K562 (cell line): Measurements from ENCODE around the gene ATXN1. TPM values are rescaled to one million over a fixed set of nuclear protein-coding genes. Genes with fewer than 3 reads are reported as not detected.
A peak's percentile ranks its signal among the peaks of the same experiment; 100 is the strongest.

ENCODE experiments used
- ATAC-seq: fragments of 200-7000 bp; cut with Tn5 transposase; 3 replicates; pipeline ENCODE4 v1.9.1; 2020; ENCODE audit warnings: moderate library complexity
- BruUV-seq: library from RNA; stranded (reverse); fragments of 400-500 nt; replicated peaks from 2 replicates; lab custom pipeline; 2021; lab: Mats Ljungman, UMichigan
- CTCF ChIA-PET: fragments of 300-600 bp; formaldehyde crosslinking; extraction: SDS; loops from one replicate; lab custom pipeline; 2021; ENCODE audit warnings: low intra/inter-chr PET ratio; lab: Yijun Ruan, JAX
- POLR2A ChIA-PET: fragments of 300-600, 350-650 bp; sonication (Branson Sonifier 250); formaldehyde crosslinking; extraction: SDS; loops from one replicate; lab custom pipeline; 2021; ENCODE audit warnings: antibody characterized with exemption, inconsistent platforms; lab: Yijun Ruan, JAX
- DNase-seq, 4 experiments: peaks; one replicate each; pipeline versions ENCODE4 v3.0.0 to v3.0.0-alpha.2; 2011 to 2018; ENCODE audit warnings: low spot score in 3 of 4, mixed read lengths in 3 of 4; ENCODE audit errors: extremely low read depth in 1 of 4
- FAIRE-seq: peaks from 2 replicates; lab custom pipeline; 2011; peaks lifted over from hg19 to GRCh38; lab: Jason Lieb, UNC
- H2AFZ ChIP-seq: 2 replicates; pipeline ENCODE4 v1.6.0; 2011; ENCODE audit warnings: low read depth, low read length, control low read depth, inconsistent platforms
- H3K27ac ChIP-seq: fragments of 200-600 bp; 3 replicates; pipeline ENCODE4 v1.8.0; 2011; ENCODE audit warnings: low read depth, mild to moderate bottlenecking, control low read depth, inconsistent platforms, low read length, moderate library complexity, mixed read lengths; ENCODE audit errors: extremely low read depth
- H3K27me3 ChIP-seq, 2 experiments: fragments of 300-600 bp in 1 of 2; 2 replicates in 1 of 2; 3 replicates in 1 of 2; pipeline versions ENCODE4 v1.6.0 to v1.8.0; 2011; ENCODE audit warnings: inconsistent platforms in 2 of 2, low read length in 2 of 2, mild to moderate bottlenecking in 1 of 2, mixed read lengths in 1 of 2, moderate library complexity in 1 of 2; ENCODE audit not compliant: control insufficient read depth in 2 of 2, insufficient read depth in 2 of 2
- H3K36me3 ChIP-seq: fragments of 300-600 bp; 3 replicates; pipeline ENCODE4 v1.8.0; 2011; ENCODE audit warnings: mild to moderate bottlenecking, low read length, inconsistent platforms; ENCODE audit not compliant: control insufficient read depth, insufficient read depth
- H3K4me1 ChIP-seq, 2 experiments: fragments of 200-600 bp in 1 of 2; replicated peaks in 1 of 2; 2 replicates in 1 of 2; 3 replicates in 1 of 2; pipeline versions ENCODE4 v1.5.1 to v1.8.0; 2011; ENCODE audit warnings: inconsistent platforms in 2 of 2, low read length in 2 of 2, mild to moderate bottlenecking in 1 of 2, mixed read lengths in 1 of 2, moderate library complexity in 1 of 2; ENCODE audit not compliant: control insufficient read depth in 2 of 2, insufficient read depth in 2 of 2
- H3K4me2 ChIP-seq: 2 replicates; pipeline ENCODE4 v1.6.1; 2011; ENCODE audit warnings: low read length, control low read depth, inconsistent platforms, mixed read lengths; ENCODE audit not compliant: insufficient read depth
- H3K4me3 ChIP-seq: fragments of 200-600 bp; sonication (generic), shearing (Covaris generic); 2 replicates; pipeline ENCODE4 v1.5.1; 2016; ENCODE audit warnings: control low read depth, inconsistent platforms
- H3K79me2 ChIP-seq: fragments of 200-600 bp; 3 replicates; pipeline ENCODE4 v1.8.0; 2011; ENCODE audit warnings: low read length, inconsistent platforms; ENCODE audit not compliant: control insufficient read depth, insufficient read depth
- H3K9ac ChIP-seq, 2 experiments: 2 replicates each; pipeline versions ENCODE4 v1.6.0 to v1.6.1; 2011; ENCODE audit warnings: low read depth in 2 of 2, low read length in 2 of 2, control low read depth in 1 of 2, inconsistent platforms in 1 of 2, mild to moderate bottlenecking in 1 of 2, mixed read lengths in 1 of 2; ENCODE audit not compliant: insufficient read depth in 1 of 2
- H3K9me1 ChIP-seq: one replicate; pipeline ENCODE4 v1.6.0; 2011; ENCODE audit warnings: inconsistent platforms, mild to moderate bottlenecking, low read length, moderate library complexity; ENCODE audit not compliant: control insufficient read depth, insufficient read depth
- H3K9me3 ChIP-seq: replicated peaks from 2 replicates; pipeline ENCODE4 v1.5.1; 2011; ENCODE audit warnings: low read depth, low read length, inconsistent platforms; ENCODE audit not compliant: control insufficient read depth, insufficient read depth
- H4K20me1 ChIP-seq: replicated peaks from 2 replicates; pipeline ENCODE4 v1.6.1; 2011; ENCODE audit warnings: low read length, inconsistent platforms, mixed read lengths; ENCODE audit not compliant: control insufficient read depth, insufficient read depth
- CHD1 ChIP-seq: fragments of 200-600 bp; sonication (generic); IDR thresholded peaks from one replicate; pipeline ENCODE4 v1.6.1; 2012; ENCODE audit warnings: mild to moderate bottlenecking, moderate library complexity, low read length, inconsistent platforms
- KLF10 ChIP-seq: fragments of 250-450 bp; sonication (Bioruptor Pico); IDR thresholded peaks from 2 replicates; pipeline ENCODE4 v1.6.1; 2021; ENCODE audit warnings: matching md5 sums
- NFIC ChIP-seq: fragments of 450-650 bp; IDR thresholded peaks from 2 replicates; pipeline ENCODE4 v1.6.1; 2017; ENCODE audit warnings: mild to moderate bottlenecking, inconsistent platforms
- POLR2H ChIP-seq: IDR thresholded peaks from 2 replicates; pipeline ENCODE4 v1.6.1; 2016; ENCODE audit warnings: missing genetic modification characterization, low read depth, mild to moderate bottlenecking, control low read depth, missing compliant biosample characterization, moderate library complexity
- RCOR1 ChIP-seq, 2 experiments: IDR thresholded peaks; 2 replicates each; pipeline ENCODE4 v1.6.1; 2012; ENCODE audit warnings: low read depth in 2 of 2, low read length in 2 of 2, borderline replicate concordance in 1 of 2, improper control_type of control experiment in 1 of 2
- RHOXF2B ChIP-seq: fragments of 250-450 bp; sonication (Bioruptor Pico); conservative IDR thresholded peaks from 2 replicates; pipeline ENCODE4 v1.5.1; 2021
- SLC30A9 ChIP-seq: fragments of 250-450 bp; sonication (Bioruptor Pico); IDR thresholded peaks from 2 replicates; pipeline ENCODE4 v1.8.0; 2022; ENCODE audit warnings: mild to moderate bottlenecking, moderate library complexity
- SMAD4 ChIP-seq: fragments of 250-450 bp; sonication (Bioruptor Pico); conservative IDR thresholded peaks from 2 replicates; pipeline ENCODE4 v1.8.0; 2021; ENCODE audit warnings: inconsistent platforms, mild to moderate bottlenecking, moderate library complexity
- SRF ChIP-seq, 2 experiments: fragments of 250-450, 450-650 bp in 1 of 2; sonication (Bioruptor Pico) in 1 of 2; sonication (generic) in 1 of 2; formaldehyde crosslinking; IDR thresholded peaks; 2 replicates each; pipeline versions ENCODE4 v1.5.0 to v1.5.1; 2020 to 2022; ENCODE audit warnings: mild to moderate bottlenecking in 1 of 2, missing genetic modification reagents in 1 of 2
- WGBS: fragments of 100-300 bp; shearing (Covaris generic); methylation state at CpG from one replicate; pipeline ENCODE4 v1.1.6; 2016; ENCODE audit warnings: low coverage, mixed read lengths; ENCODE audit not compliant: insufficient coverage; ENCODE audit errors: missing lambda C conversion rate; 5-methylcytosine and 5-hydroxymethylcytosine counted together
- in situ Hi-C: fragments of 300-500 bp; cut with MboI; formaldehyde crosslinking; loops from 4 replicates; pipeline ENCODE4 v1.15.0; 2018; ENCODE audit warnings: inconsistent platforms, mixed read lengths
- intact Hi-C: fragments of 100-400 bp; cut with micrococcal nuclease; formaldehyde crosslinking; loops from 2 replicates; pipeline ENCODE4 v1.14.2; 2022
- polyA plus RNA-seq, 8 experiments: library from polyadenylated mRNA; depleted of rRNA in 4 of 8; stranded (reverse) in 5 of 8; unstranded in 3 of 8; fragments of >200 nt; fragmentation: Nextera tagmentation in 2 of 8; fragmentation: Illumina TruSeq in 1 of 8; extraction: Ambion mirVana in 2 of 8; extraction: Trizol in 1 of 8; gene quantifications; 2 replicates each; pipeline versions ENCODE4 v1.2.1 to v1.2.3, GENCODE V29; 2011 to 2014; ENCODE audit warnings: inconsistent platforms in 1 of 8, missing spikeins in 1 of 8
- total RNA-seq, 7 experiments: library from RNA; depleted of rRNA in 6 of 7; stranded (reverse); fragments of >200 nt in 6 of 7; fragmentation: Illumina TruSeq in 2 of 7; extraction: Trizol in 2 of 7; gene quantifications; 2 replicates each; pipeline versions ENCODE4 v1.2.1 to v1.2.3, GENCODE V29; 2011 to 2021; ENCODE audit warnings: low replicate concordance in 1 of 7
- TF ChIP-seq, protein P1 (sequence below): fragments of 450-650 bp; IDR thresholded peaks from 2 replicates; pipeline ENCODE4 v1.6.1; 2016

ATXN1 gene
- total and polyA plus RNA-seq, 9 of the 15 experiments (the other 6 are each of a cell fraction or from before 2014, with no cell fraction given): under 0.01 to 1.2 (median 0.58) TPM

- TF ChIP-seq, protein P1, sequence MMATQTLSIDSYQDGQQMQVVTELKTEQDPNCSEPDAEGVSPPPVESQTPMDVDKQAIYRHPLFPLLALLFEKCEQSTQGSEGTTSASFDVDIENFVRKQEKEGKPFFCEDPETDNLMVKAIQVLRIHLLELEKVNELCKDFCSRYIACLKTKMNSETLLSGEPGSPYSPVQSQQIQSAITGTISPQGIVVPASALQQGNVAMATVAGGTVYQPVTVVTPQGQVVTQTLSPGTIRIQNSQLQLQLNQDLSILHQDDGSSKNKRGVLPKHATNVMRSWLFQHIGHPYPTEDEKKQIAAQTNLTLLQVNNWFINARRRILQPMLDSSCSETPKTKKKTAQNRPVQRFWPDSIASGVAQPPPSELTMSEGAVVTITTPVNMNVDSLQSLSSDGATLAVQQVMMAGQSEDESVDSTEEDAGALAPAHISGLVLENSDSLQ: peak; percentile 6; the same call in 1 of the 2 replicates
- TF ChIP-seq SMAD4 (CRISPR knock-in tag) (peak; percentile 63; the same call in 1 of the 2 replicates), RCOR1 (IDR thresholded peaks at IDR 0.05; ENCODE audit: borderline replicate concordance in 1 of 2, low read depth in 2 of 2, low read length in 2 of 2) (peak in 1 of 2 experiments; percentile 11; a peak in 1 of 4 replicates), POLR2H (peak; percentile 84), CHD1 (no peak), NFIC (no peak), SRF (CRISPR knock-in tag; IDR thresholded peaks at IDR 0.05) (0 out of 4 replicates have a peak, but pooled peaks of 1 of the 2 experiments have one; percentile 19)
These were observed 423.8 kb downstream of the ATXN1 start (continued) for GRCh38 chr6:16337295-16337975.

GRCh38 chr6:16336911-16337294, 424.4 kb downstream of the ATXN1 start:
- no peaks in the 10 kb centered on the region for H3K9me1 ChIP-seq
- WGBS: 34% methylated on average over 6 of the region's 6 CpGs
- in situ Hi-C loops: no loop called here
- H4K20me1 ChIP-seq: no peaks in the 10 kb centered on the region
- intact Hi-C loops: no loop called here
- BruUV-seq: no TSS peak
- no peaks in the 10 kb centered on the region for H3K9me3 ChIP-seq
- FAIRE-seq: no peak
- H3K4me3 ChIP-seq: no peak overlapping the region
- H3K27me3 ChIP-seq: no peaks in the 10 kb centered on the region; a peak in 1 of 5 replicates
- H3K27ac ChIP-seq: no peak overlapping the region
- no peaks in the 10 kb centered on the region for H3K79me2 ChIP-seq
- TF ChIP-seq RHOXF2B (CRISPR knock-in tag) (0 out of 2 replicates have a peak, but pooled peaks have one; percentile 42), SLC30A9 (CRISPR knock-in tag) (no peak), KLF10 (CRISPR knock-in tag) (no peak)
- TF ChIP-seq, all 486 proteins: peak for 1
- Histone ChIP-seq H3K4me2 (no peak overlapping the region), H2AFZ (no peak overlapping the region), H3K36me3 (no peaks in the 10 kb centered on the region), H3K4me1 (peaks cover 5 to 14% of the 10 kb centered on the region in 2 experiments; a peak in 4 of 5 replicates), H3K9ac (no peak overlapping the region)
- CTCF ChIA-PET: no interaction called here
- POLR2A ChIA-PET: interaction anchor here (0.6 to 1.2 kb wide), 4 partner anchors 9 to 411 kb away, joined by 3 to 5 read pairs (median 4); no protein-coding TSS in a partner anchor
- ATAC-seq: no peak
- no peak for DNase-seq
